Stomach (tissue), 4 donors: Measurements from ENCODE around the gene TRERF1.

Source experiments
- POLR2A ChIP-seq, 4 donors: fragments of 450-650 bp; IDR thresholded peaks; one replicate each; pipeline ENCODE4 v1.6.1; 2016; ENCODE audit warnings: antibody characterized with exemption in 4 of 4, control low read depth in 2 of 4, mild to moderate bottlenecking in 1 of 4, moderate library complexity in 1 of 4
- TF ChIP-seq, protein P1 (sequence below), 7 experiments: fragments of 450-650 bp in 4 of 7; fragments of 200-600 bp in 3 of 7; sonication (generic) in 3 of 7; IDR thresholded peaks; one replicate each; pipeline ENCODE4 v1.5.1; 2016 to 2019; ENCODE audit warnings: antibody characterized with exemption in 7 of 7, control low read depth in 2 of 7, mild to moderate bottlenecking in 1 of 7

DNA sequence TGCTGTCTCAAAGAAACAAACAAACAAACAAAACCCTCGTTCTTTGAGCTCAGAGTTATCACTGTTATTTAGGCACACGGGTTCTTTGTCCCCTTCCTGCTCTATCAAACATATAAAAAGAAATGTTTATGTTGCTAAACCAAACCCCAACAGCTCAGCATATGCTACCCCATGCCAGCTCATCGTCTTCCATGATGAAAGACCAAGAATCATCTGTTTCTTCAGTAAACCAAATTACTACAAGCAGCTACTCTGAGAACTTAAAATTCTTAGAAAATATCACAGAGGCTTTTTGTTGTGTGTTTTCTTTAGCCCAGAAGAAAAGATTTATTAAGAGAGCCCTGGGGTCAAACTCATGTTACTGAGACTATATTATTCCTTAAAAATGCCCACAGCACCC, 4.7 kb downstream of the TRERF1 start:
- no peak for TF ChIP-seq POLR2A (IDR thresholded peaks at IDR 0.05)
- TF ChIP-seq, protein P1, sequence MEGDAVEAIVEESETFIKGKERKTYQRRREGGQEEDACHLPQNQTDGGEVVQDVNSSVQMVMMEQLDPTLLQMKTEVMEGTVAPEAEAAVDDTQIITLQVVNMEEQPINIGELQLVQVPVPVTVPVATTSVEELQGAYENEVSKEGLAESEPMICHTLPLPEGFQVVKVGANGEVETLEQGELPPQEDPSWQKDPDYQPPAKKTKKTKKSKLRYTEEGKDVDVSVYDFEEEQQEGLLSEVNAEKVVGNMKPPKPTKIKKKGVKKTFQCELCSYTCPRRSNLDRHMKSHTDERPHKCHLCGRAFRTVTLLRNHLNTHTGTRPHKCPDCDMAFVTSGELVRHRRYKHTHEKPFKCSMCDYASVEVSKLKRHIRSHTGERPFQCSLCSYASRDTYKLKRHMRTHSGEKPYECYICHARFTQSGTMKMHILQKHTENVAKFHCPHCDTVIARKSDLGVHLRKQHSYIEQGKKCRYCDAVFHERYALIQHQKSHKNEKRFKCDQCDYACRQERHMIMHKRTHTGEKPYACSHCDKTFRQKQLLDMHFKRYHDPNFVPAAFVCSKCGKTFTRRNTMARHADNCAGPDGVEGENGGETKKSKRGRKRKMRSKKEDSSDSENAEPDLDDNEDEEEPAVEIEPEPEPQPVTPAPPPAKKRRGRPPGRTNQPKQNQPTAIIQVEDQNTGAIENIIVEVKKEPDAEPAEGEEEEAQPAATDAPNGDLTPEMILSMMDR (IDR thresholded peaks at IDR 0.05), result no peak
